Stimulated activated CD4-positive, alpha-beta T cell treated with anti-CD3 and anti-CD28 coated beads, Interleukin-15, amount 100 ng/mL, for 1 hour (primary cell): ENCODE data around the gene ATXN7L1.
"Not testable (repeated sequence)": the region's sequence is repeated elsewhere in the genome, so short reads cannot be mapped to it uniquely, and the experiment has no call there.

Experiments used
- DNase-seq, 2 donors: peaks; one replicate each; pipeline ENCODE4 v3.0.0-alpha.2; 2020; ENCODE audit warnings: low read depth in 1 of 2, low spot score in 1 of 2

Gene ATXN7L1

DNA sequence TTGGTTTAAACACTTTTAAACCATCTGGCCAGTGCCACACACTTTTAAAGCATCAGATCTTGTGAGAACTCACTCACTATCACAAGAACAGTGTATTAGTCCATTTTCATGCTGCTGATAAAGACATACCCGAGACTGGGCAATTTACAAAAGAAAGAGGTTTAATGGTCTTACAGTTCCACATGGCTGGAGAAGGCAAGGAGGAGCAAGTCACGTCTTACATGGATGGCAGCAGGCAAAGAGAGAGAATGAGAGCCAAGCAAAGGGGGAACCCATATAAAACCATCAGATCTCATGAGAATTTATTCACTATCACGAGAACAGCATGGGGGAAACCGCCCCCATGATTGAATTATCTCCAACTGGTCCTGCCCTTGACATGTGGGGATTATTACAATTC is 165.7 kb downstream of the ATXN7L1 start:
- DNase-seq = not testable (repeated sequence)

DNA sequence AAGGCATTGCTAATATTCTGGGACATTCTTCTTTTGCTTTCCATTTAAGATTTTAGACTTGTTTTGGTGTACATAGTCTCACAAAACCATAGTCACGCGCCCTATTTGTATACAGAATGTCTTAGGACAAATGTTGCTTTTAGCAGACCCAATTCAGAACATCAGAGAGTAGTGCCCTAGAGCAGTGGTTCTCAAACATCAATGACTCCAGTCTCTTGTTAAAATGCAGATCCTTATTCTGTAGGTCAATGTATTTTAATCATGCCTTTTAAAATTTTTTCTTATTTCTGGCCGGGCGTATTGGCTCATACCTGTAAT is 167.7 kb downstream of the ATXN7L1 start:
- DNase-seq = no peak

DNA sequence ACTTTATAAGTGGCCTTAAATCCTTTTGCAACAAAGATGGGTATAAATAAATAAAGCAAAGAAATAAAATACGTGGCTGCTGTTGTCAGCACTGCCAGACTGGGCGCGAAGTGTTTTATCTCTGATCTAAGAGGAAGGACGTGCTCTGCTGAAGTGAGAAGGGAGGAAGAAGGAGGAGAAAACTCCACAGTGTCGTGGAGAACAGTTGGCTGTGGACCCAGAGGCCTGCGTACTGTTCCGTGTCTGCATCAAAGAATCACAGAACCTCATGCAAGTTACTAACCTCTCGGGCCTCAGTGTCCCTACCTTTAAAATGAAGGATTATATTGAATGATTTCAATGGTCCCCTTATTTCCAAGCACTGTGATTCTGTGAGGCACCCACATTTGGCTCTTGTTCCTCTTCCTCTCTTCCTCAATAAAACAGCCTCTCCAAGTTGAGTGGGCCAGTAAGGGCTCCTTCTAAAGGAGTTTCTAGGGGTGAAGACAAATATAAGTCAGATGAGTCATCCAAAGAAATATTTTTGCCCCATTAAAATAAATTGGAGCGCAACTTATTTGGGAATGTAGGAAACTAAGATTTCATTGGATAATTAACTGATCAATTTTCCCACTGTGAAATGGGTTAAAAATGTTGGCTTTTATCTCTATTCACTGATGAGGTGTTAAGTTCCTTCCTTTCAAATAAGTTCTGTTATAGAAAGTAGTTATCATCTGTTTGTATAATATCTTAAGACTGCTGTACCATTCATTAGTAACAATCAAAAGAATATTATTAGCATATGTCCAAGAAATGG is 168.2 kb downstream of the ATXN7L1 start:
- no peak for DNase-seq

DNA sequence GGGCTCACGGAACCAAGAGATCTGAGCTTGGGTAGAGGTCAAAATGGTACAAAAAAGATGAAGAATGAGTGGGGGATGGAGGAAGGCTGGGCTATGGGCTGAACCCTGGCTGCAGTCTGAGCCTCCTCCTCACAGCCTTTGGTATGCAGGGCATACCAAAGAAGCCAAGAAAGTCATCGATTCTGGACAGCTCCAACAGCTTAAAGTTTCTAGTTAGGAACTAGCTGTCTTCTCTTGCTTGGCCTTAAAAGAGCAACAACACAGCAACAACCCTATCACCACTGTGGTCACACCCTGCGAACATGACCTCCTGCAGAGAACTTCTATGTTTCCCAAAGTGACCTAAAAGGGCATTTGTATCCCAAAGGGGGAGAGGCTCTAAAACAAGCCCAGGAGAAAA is 169.0 kb downstream of the ATXN7L1 start:
- no peak for DNase-seq

DNA sequence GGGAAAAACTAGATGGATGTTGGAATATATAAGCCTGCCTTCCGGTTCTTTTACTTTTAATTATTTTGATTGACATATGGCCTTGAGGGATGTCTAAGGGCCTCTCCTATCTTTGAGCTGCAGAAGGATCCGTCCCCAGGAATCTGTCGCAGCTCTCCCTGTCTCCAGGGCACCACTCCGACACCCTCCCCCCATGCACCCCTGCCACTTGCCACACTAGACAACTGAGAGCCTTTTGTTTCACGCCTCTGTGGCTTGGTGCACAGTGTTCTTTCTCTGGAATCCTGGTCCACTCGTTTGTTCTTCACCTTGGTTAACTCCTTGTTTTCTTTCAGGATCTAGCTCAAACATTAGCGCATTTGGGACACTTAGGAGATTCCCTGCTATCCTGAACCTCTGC is 171.0 kb downstream of the ATXN7L1 start:
- no peak for DNase-seq

DNA sequence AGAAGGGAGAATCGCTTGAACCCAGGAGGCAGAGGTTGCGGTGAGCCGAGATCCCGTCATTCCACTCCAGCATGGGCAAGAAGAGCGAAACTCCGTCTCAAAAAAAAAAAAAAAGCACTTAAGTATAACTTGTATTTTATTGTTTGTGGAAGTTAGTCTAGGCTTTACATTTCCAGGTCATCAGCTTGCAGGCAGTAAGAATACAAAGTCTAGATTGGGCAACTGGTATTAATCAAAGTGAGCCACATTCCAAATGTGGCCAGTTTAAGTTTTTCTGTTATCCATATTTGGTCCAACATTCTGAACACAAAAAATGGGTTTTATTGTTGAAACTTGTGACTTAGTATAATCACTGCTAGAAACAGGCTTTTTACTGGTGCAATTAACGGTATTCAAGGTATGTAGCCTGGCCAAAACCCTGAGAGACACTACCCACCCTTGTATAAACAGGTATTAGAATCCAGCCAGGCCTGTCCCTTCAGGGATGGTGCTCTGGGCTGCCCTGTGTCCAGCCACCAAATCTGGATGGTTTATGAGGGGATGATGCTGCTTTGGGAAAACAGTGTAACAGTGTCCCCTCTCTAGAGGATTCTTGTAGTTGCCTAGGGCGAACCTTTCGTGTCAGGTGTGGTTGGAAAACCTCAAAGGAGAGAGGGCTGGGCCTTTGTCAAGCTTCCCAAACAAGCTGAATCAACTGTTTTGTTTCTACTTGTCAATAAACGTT is 173.0 kb downstream of the ATXN7L1 start:
- DNase-seq = no peak

DNA sequence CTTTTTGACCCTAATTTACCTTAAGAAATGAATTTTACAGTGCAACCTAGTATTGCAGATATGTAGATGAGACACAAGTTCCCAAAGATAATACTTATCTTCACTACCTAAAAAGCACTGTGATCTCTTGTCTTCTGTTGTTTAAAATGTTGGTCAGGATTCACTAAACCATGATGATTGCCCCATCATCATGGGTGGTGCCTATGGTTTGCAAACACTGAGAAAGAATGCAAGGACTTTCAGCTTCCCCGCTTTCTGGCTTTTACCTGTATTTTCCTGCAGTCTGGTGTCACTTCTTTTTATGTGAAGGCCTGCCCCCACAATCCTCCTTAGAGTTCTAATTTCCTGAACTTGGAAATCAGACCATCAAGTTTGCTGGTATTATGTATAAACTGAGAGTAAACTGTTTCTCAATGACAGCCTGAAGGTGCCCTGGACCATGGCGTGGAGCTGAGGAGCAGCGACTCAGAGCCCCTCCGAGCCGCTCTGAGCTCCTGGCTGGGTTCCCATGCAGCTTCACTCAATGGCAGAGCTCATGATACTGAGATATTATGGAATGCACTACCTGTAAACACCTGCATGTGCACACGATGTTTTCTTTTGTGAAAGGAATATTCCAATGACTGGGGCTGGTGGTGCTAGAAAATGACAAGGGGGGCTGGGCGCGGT is 176.7 kb downstream of the ATXN7L1 start:
- DNase-seq = no peak

DNA sequence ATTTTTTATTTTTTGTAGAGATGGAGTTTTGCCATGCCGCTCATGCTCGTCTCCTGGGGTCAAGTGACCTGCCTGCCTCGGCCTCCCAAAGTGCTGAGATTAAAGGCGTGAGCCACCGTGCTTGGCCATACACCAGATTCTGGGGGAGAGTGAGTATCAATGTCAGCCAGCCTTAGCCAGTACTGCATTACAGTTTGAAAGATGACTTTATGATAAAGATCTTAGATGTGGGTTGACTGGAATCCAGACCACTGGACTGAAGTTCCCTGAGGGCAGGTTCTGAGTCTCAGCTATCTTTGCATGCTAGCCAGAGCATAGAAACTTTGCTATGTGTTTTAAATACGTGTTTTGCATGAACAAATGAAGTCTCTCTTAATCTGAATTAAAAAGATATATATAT is 177.9 kb downstream of the ATXN7L1 start:
- DNase-seq = no peak

DNA sequence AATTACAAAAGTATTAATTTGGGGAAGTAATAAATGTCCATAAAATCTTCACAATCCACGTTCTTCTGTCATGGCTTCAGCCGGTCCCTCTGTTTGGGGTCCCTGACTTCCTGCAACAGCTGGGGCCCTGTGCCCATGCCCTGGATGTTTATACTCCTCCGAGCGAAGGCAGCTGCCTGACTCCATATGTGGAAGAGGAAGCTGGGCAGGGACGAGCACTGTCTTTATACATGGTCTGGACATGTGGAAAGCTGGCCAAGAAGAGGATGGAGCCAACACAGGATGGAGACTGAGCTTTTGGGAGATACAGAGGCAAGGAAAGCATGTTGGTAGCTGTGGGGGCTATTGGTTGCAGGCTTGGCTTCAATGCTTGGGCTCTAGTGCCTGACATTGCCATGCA is 178.6 kb downstream of the ATXN7L1 start:
- DNase-seq = no peak

DNA sequence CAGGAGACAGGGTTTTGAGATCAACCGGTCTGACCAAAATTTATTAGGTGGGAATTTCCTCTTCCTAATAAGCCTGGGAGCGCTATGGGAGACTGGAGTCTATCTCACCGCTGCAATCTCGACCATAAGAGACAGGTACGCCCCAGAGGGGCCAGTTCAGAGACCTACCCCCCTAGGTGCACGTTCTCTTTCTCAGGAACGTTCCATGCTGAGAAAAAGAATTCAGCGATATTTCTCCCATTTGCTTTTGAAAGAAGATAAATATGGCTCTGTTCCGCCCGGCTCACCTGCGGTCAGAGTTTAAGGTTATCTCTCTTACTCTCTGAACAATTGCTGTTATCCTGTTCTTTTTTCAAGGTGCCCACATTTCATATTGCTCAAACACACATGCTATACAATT is 179.2 kb downstream of the ATXN7L1 start:
- not testable (repeated sequence) for DNase-seq

DNA sequence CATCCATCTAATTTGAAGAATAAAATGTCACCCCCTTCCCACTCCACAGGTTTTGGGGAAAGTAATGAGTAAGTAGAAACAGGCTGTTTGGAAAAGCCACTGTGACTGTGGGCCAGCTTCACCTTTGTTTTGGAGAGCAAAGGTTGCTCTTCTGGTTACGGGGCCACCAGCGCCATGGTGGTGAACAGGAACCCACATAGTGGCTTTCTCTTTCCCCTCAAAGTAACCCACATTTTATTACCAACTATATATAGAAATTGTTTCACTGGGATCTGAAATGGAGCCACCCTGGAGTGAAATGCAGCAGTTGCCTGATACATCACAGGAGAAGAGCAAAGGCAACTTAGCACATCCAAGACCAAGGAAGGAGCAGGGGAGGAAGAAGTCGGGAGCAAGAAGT is 182.8 kb downstream of the ATXN7L1 start:
- no peak for DNase-seq

DNA sequence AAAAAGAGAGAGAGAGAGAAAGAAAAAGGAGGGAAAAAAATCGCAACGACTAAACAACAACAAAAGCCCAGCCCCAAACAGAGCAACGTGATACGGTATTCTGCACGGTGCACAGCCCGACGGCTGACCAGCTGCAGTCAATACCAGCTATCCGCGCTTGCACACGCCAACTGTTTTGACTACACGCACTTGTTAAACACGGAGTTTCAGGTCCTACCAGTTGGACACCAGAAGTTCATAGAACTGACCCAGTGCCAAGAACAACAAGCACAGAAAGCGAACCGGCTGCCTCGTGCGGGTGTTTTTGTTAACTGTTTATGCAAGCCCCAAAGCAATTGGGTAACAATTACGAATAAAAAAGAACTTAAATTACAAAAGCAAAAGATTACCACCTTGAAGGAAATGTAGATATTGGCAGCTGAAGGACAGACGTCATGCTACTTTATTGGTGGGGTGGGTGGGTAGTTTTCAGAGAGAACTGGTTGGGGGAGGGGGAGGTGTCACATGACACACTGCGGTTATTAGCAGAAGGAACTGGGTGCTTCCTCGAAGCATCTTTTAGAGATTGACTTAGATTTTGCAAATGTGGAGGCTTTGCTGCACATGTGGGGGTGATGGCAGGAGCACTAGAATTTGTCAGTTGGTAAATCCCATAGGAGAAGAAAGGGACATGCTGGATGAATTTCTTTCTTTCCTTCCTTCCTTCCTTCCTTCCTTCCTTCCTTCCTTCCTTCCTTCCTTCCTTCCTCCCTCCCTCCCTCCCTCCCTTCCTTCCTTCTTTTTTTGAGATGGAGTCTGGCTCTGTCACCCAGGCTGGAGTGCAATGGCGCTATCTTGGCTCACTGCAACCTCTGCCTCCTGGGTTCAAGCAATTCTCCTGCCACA is 184.5 kb downstream of the ATXN7L1 start:
- DNase-seq = peak in 1 of 2 donors; percentile 51

DNA sequence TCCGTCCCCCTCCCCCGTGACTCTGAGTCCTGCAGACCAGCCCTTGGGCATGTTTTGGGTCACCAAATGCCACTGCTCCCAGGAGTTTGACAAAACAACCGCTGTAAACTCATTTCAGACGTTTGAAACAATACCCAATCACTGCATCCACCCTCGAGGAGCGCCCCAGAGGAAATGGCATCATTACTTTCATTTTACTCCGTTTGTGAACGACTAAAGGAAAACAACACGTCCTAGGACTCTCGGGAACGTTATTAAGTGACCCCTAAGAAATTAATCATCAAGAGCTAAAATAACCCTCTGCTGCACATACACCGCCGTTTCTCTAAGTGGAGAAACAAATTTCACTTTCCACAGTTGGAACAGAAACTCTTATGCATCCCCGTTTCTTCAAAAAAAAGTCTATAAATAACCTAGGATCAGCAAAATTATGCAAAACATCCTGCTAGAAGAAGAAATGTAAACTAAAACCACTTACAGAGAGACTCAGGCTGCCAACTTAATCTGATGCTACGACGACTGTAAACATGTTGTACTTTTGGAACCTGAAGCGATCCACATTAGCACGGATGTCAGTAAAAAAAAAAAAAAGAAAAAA is 185.2 kb downstream of the ATXN7L1 start:
- no peak for DNase-seq

DNA sequence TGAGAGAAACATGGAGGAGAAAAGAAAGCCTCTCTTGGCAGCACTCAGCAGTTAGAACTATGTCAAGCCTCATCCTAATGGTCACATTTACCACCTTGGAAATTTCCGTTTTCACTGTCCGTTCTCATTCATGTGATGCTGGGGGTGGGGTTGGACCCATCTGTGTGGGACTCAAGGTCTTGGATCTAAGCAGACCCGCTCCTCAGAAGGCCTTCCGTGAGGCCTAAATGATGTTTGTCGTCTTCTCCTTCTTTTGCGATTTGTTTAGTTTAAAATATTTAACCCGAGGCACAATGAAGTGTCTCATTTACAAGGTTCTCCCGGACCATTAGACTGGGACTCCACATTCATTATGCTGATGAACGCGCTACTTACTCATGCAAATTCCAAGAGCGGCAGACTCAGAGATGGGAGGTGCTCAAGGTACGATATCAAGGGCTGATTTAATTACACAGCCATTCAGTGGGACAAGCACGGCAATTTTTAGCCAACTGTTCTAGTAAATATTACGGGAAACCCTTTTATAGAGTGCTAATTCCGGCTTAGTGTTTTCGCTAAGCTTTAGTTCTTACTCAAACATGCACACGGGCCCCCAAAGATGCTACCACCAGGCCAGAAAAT is 186.0 kb downstream of the ATXN7L1 start:
- no peak for DNase-seq

DNA sequence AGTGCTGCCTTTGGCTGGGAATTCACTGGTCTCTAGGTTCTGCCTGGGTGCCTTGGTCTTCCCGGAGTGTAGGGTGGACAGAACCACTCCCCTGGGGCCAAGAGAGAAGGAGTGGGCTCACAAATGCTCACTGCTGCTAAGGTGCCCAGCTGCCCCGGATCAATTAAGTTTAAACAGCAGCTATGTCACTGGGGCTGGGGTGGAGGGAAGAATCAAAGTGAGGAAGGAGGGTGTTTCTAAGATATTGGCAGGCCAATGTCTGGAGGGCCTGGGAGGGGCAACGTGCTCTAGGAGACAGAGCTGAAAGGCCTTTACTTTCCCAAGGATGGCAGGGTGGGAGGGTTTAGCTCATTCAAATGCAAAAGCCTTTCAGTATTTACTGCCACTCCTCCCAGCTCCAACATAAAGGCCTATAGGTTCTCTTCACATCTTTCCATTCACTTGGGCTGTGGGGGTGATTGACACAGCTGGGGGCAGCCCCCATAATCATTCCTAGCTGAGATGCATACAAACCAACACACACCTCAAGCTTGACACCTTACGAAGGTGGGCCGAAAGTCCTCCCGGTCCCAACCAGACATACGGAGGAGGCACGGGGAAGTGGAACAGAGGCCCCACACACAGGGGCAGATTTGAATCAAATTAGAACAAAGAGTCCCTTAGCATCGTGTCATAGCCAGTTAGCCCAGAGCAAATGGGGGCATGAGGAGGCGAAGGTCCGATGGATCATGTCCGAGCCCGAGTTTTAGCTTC is 187.2 kb downstream of the ATXN7L1 start:
- DNase-seq = no peak

DNA sequence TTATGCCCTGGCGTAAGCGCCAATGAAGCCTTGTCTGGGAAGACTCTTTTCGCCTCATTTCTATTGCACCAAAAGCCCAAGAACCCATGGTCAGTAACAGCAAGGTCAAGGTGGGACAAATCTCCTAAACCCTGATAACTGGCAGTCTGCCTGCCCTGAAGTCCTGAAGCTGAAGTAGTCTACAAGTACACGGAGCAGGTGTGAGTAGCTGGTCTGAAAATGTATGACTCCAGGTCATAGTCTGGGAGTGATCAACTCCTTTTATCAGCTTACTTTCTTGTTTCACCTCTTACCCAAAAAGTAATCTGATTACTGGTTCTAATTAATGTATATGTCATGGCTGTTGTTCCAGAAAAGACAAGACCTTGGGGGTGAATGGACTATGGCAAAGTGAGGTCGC is 187.8 kb downstream of the ATXN7L1 start:
- DNase-seq = no peak

DNA sequence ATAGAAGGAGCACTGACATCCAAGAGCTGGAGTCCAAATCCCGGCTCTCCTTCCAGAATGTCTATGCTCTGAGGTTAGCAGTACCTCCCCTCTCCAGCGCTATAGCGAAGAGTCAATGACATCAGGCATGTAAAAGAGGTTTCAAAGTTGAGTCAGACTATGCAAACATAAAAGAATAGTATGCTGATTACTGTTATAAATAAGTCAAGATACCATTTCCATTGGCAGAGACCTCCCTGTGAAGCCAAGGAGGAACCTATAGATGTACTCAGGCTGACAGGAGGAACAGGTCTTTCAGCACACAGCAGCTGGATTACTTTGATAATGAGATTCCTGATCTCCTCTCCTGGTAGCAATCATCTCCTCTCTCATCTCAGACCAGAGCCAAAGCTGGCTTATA is 191.2 kb downstream of the ATXN7L1 start:
- DNase-seq = no peak

DNA sequence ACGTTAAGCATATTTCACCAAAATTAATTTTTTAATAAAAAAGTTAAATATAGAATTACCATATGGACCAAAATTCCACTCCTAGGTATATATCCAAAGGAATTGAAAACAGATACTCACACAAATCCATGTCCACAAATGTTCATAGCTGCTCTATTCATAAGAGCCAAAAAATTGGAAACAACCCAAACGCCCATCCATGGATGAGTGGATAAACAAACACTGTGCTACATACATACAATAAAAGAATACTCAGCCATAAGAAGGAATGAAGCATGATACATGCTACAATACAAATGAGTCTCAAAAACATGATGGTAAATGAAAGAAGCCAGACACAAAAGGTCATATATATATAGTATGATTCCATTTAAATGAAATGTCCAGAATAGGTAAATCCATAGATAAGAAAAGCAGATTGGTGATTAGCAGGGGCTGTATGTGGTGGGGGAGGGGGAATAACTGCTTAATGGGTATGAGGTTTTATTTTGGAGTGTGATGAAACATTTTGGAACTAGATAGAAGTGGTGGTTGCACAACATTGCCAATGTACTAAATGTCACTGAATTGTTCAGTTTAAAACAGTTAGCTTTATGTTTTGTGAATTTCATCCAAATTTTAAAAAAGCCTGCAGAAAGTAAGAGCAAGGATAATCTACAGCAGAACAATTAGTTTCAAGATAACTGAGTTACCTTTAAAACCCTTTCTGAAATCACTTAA is 193.9 kb downstream of the ATXN7L1 start:
- no peak for DNase-seq

DNA sequence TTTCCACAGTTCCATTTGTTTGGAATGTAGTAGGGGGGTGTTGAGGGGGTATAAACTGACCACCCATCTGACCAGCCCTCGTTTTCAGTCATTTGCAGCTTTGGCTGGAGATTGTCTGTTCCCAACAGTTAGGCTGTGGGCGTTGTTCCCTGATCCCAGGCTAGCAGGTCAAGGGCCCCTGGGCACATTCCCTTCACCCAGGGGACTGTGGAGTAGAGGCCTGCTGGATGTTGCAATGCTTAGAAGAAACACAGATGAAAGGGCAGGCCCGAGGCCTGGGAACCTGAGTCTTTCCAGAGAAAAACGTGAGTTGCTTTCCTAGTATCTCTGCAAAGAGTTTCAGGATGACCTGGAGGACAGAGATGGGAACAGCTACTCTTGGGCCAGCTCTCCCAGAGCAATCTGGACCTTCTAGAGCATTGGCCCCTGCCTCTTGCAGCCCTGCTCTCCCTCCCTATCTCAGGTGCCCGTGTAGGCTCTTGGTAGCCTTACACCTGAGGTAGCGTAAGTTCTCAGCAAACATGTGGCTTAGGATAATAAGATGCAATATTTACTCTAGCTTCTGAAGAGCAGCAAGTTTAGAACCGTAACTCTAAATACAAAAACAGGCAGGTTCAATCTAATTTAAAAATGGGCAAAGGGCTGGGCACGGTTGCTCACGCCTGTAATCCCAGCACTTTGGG is 195.8 kb downstream of the ATXN7L1 start:
- no peak for DNase-seq
